Cerebellar cortex (tissue), 1 donor: ENCODE data around the gene CNGA1.

ENCODE experiments used
- DNase-seq: peaks from one replicate; pipeline ENCODE4 v3.0.0-alpha.2; 2015; ENCODE audit warnings: low spot score

Gene CNGA1

GRCh38 chr4:47899639-47900038 is 116.8 kb downstream of the CNGA1 start:
- DNase-seq, result no peak

GRCh38 chr4:47891928-47892327 is 124.6 kb downstream of the CNGA1 start:
- no peak for DNase-seq
